Measurements from ENCODE around the gene CCDC17.

GRCh38 chr1:45643978-45644377 is 20.1 kb upstream of the CCDC17 start:
- TF ChIP-seq, protein P1, sequence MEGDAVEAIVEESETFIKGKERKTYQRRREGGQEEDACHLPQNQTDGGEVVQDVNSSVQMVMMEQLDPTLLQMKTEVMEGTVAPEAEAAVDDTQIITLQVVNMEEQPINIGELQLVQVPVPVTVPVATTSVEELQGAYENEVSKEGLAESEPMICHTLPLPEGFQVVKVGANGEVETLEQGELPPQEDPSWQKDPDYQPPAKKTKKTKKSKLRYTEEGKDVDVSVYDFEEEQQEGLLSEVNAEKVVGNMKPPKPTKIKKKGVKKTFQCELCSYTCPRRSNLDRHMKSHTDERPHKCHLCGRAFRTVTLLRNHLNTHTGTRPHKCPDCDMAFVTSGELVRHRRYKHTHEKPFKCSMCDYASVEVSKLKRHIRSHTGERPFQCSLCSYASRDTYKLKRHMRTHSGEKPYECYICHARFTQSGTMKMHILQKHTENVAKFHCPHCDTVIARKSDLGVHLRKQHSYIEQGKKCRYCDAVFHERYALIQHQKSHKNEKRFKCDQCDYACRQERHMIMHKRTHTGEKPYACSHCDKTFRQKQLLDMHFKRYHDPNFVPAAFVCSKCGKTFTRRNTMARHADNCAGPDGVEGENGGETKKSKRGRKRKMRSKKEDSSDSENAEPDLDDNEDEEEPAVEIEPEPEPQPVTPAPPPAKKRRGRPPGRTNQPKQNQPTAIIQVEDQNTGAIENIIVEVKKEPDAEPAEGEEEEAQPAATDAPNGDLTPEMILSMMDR (IDR thresholded peaks at IDR 0.05) = no peak
- no peak for TF ChIP-seq POLR2A (IDR thresholded peaks at IDR 0.05)

Measured in testis (tissue), 2 donors.